GM12872 (cell line): ENCODE data around the gene TUBA4B.

Source experiments
- TF ChIP-seq, protein P1 (sequence below): IDR thresholded peaks from 3 replicates; pipeline ENCODE4 v1.5.1; 2011; ENCODE audit warnings: low read depth, mild to moderate bottlenecking, low read length, moderate library complexity; ENCODE audit not compliant: insufficient read depth

Gene TUBA4B

DNA sequence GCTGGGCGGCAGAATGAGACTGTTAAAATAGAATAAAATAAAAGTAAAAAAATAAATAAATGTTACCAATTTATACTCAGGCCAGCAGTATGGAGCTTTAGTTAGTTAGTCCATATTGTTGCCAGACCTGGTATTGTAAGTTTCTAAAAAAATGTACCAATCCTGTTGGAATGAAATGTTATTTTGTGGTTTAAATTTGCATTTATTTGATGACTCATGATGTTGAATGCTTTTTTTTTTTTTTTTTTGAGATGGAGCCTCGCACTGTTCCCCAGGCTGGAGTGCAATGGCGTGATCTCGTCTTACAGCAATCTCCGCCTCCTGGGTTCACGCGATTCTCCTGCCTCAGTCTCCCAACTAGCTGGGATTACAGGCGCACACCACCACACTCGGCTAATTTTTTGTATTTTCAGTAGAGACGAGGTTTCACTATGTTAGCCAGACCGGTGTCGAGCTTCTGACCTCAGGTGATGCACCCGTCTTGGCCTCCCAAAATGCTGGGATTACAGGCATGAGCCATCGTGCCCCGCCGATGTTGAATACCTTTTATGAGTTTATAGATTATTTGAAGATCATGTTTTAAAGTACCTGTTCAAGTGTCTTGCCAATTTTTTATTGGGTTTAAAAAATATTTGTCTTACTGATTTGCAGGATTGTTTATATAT, 61.9 kb downstream of the TUBA4B start:
- TF ChIP-seq, protein P1, sequence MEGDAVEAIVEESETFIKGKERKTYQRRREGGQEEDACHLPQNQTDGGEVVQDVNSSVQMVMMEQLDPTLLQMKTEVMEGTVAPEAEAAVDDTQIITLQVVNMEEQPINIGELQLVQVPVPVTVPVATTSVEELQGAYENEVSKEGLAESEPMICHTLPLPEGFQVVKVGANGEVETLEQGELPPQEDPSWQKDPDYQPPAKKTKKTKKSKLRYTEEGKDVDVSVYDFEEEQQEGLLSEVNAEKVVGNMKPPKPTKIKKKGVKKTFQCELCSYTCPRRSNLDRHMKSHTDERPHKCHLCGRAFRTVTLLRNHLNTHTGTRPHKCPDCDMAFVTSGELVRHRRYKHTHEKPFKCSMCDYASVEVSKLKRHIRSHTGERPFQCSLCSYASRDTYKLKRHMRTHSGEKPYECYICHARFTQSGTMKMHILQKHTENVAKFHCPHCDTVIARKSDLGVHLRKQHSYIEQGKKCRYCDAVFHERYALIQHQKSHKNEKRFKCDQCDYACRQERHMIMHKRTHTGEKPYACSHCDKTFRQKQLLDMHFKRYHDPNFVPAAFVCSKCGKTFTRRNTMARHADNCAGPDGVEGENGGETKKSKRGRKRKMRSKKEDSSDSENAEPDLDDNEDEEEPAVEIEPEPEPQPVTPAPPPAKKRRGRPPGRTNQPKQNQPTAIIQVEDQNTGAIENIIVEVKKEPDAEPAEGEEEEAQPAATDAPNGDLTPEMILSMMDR: no peak
